GM12892 (cell line): ENCODE results near the gene BRF1.

ENCODE experiments used
- POLR2A ChIP-seq: IDR thresholded peaks from 2 replicates; pipeline ENCODE4 v1.6.1; 2011; ENCODE audit warnings: low read depth, low read length, control low read depth
- POLR2AphosphoS5 ChIP-seq: IDR thresholded peaks from 2 replicates; pipeline ENCODE4 v1.6.1; 2011; ENCODE audit warnings: low read depth, low read length, control low read depth
- TAF1 ChIP-seq: IDR thresholded peaks from 2 replicates; pipeline ENCODE4 v1.6.1; 2011; ENCODE audit warnings: low read depth, mild to moderate bottlenecking, control low read depth, low read length, borderline replicate concordance

DNA sequence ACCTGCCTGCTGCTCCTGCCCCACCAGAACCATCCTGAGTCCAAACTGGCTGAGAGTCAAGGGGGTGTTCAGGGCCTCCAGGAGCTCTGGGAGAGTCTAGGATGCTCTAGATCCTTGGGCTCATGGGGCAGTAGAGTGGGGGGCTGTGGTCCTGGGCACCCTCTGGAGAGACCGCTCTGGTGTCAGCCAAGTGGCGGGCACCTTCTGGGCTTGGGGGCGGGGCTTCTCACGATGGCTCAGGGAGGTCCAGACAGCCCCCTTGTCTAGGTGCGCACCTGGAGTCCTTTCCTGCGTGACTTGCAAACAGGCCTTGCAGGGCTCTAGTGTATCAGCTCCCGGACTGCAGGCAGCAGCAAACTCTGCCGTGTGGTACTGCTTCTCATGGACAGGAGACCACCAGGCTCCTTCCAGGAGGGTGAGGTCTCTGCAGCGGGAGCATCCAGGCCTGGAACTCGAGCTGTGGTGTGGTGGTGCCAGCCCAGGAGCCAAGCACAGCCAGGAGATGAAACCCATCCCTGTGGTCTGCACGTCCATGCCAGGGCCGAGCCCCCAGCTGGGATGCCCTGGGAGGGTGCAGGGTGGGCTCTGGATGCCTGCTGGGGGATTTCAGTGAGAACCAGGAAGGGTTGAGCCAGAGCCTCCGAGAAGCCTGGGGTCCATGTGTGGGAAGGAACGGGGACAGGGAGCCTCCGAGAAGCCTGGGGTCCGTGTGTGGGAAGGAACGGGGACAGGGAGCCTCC lies 28.8 kb upstream of the BRF1 start:
- TF ChIP-seq POLR2A, result no peak
- TF ChIP-seq TAF1, result no peak
- TF ChIP-seq POLR2AphosphoS5, result no peak
